HepG2 (cell line): ENCODE data around the gene MLX. TPM values are rescaled to one million over a fixed set of nuclear protein-coding genes. Genes with fewer than 3 reads are reported as not detected.

ENCODE experiments used
- ZNF205 ChIP-seq: IDR thresholded peaks from 2 replicates; pipeline ENCODE4 v1.6.1; 2018; ENCODE audit warnings: missing biosample characterization, missing genetic modification reagents
- polyA plus RNA-seq, 8 experiments: library from polyadenylated mRNA; depleted of rRNA in 3 of 8; stranded (reverse) in 7 of 8; unstranded in 1 of 8; fragments of >200 nt; fragmentation: Illumina TruSeq in 4 of 8; extraction: Trizol in 4 of 8; gene quantifications; 2 replicates each; pipeline versions ENCODE4 v1.2.1 to v1.2.3, GENCODE V29; 2011 to 2016; ENCODE audit warnings: low read depth in 4 of 8, missing spikeins in 1 of 8, mixed read lengths in 1 of 8; ENCODE audit not compliant: insufficient read depth in 1 of 8
- total RNA-seq, 5 experiments: library from RNA; depleted of rRNA; stranded (reverse); fragments of >200 nt; fragmentation: Illumina TruSeq; extraction: Trizol; gene quantifications; 2 replicates each; pipeline ENCODE4 v1.2.3, GENCODE V29; 2016; ENCODE audit warnings: low read depth in 1 of 5
- TF ChIP-seq, protein P1 (sequence below): sonication (generic); formaldehyde crosslinking; IDR thresholded peaks from 2 replicates; pipeline ENCODE4 v1.4.0; 2020; ENCODE audit warnings: missing genetic modification reagents
- TF ChIP-seq, protein P2 (sequence below): sonication (generic); formaldehyde crosslinking; IDR thresholded peaks from 2 replicates; pipeline ENCODE4 v1.4.0; 2020; ENCODE audit warnings: mild to moderate bottlenecking, missing genetic modification reagents
- TF ChIP-seq, protein P3 (sequence below): sonication (generic); formaldehyde crosslinking; IDR thresholded peaks from 2 replicates; pipeline ENCODE4; 2020; ENCODE audit warnings: missing genetic modification reagents, mild to moderate bottlenecking, borderline replicate concordance

Gene MLX
- total and polyA plus RNA-seq, 2 of the 13 experiments (the other 11 are each of a cell fraction or from before 2014, with no cell fraction given), result 38.9 to 74.4 TPM

DNA sequence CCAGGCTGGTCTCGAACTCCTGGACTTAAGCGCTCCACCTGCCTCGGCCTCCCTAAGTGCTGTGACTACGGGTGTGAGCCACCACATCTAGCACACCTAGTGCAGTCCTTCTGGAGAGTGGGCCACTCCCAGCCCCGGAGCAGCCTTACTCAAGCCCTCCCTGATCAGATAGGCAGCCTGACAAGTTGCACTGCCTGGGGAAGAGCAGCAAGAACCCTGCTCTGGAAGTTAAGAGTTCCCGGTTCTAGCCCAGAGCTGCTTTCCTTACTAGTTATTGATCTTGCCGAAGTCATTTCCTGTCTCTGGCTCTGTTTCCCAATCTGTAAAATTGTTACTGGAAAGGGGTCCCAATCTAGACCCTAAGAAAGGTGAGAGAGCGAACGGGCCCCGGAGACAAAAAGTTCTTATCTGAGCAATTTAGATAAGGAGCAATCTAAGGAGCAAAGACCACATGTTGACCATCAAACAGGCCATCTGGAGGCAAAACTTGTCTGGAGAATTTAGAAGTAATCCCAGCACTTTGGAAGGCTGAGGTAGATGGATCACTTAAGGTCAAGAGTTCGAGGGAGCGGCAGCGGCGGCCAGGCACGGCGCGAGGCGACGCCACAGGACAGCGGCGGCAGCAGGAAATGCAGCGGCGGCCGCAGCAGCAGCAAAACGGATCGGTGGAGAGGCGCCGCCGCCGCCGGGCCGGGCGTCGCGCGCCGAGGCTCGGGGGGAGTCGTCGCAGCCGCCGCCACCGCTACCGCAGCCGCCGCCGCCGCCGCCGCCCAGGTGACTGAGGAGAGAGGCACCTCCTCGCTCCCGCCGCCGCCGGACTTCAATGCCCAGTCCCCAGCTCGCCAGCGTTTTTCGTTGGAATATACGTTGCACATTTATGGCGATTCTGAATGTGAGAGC is 35.2 kb upstream of the MLX start (continued):
- TF ChIP-seq, protein P1, sequence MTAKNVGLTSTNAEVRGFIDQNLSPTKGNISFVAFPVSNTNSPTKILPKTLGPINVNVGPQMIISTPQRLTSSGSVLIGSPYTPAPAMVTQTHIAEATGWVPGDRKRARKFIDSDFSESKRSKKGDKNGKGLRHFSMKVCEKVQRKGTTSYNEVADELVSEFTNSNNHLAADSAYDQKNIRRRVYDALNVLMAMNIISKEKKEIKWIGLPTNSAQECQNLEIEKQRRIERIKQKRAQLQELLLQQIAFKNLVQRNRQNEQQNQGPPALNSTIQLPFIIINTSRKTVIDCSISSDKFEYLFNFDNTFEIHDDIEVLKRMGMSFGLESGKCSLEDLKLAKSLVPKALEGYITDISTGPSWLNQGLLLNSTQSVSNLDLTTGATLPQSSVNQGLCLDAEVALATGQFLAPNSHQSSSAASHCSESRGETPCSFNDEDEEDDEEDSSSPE (CRISPR knock-in tag), result no peak
- TF ChIP-seq, protein P2, sequence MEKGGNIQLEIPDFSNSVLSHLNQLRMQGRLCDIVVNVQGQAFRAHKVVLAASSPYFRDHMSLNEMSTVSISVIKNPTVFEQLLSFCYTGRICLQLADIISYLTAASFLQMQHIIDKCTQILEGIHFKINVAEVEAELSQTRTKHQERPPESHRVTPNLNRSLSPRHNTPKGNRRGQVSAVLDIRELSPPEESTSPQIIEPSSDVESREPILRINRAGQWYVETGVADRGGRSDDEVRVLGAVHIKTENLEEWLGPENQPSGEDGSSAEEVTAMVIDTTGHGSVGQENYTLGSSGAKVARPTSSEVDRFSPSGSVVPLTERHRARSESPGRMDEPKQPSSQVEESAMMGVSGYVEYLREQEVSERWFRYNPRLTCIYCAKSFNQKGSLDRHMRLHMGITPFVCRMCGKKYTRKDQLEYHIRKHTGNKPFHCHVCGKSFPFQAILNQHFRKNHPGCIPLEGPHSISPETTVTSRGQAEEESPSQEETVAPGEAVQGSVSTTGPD (CRISPR knock-in tag), result 0 out of 2 replicates have a peak, but pooled peaks have one; percentile 23
- TF ChIP-seq, protein P3, sequence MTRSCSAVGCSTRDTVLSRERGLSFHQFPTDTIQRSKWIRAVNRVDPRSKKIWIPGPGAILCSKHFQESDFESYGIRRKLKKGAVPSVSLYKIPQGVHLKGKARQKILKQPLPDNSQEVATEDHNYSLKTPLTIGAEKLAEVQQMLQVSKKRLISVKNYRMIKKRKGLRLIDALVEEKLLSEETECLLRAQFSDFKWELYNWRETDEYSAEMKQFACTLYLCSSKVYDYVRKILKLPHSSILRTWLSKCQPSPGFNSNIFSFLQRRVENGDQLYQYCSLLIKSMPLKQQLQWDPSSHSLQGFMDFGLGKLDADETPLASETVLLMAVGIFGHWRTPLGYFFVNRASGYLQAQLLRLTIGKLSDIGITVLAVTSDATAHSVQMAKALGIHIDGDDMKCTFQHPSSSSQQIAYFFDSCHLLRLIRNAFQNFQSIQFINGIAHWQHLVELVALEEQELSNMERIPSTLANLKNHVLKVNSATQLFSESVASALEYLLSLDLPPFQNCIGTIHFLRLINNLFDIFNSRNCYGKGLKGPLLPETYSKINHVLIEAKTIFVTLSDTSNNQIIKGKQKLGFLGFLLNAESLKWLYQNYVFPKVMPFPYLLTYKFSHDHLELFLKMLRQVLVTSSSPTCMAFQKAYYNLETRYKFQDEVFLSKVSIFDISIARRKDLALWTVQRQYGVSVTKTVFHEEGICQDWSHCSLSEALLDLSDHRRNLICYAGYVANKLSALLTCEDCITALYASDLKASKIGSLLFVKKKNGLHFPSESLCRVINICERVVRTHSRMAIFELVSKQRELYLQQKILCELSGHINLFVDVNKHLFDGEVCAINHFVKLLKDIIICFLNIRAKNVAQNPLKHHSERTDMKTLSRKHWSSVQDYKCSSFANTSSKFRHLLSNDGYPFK (CRISPR knock-in tag), result 0 out of 2 replicates have a peak, but pooled peaks have one; percentile 33
- TF ChIP-seq ZNF205, result peak; percentile 69
